ENCODE data around the gene EIF5B. TPM values are rescaled to one million over a fixed set of nuclear protein-coding genes. Genes with fewer than 3 reads are reported as not detected.

EIF5B gene
- total RNA-seq, 1 experiment from 2014 or later: 78.7 TPM

DNA sequence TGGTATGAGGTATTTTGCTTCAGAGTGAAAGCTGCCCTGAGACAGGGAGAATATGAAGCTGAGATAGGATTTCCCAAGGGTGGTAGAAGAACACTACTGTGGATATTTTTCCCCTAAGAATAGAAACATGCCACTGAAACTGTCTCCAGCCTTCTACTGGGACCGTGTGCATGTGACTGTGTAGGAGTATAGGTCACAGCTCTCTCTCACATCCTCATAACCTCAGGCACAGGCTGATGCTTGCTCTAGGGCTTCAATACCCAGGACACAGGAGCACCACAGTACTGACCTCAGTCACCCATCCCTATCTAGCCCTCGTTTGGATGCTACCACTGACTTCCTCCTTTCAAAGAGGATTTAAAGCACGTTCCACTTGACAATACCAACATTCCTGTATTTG lies 85.4 kb downstream of the EIF5B start:
- Histone ChIP-seq H3K36me3 (ENCODE audit: insufficient read depth, low read length, poor library complexity, severe bottlenecking) (peaks cover 29% of the 10 kb centered on the region), H3K4me3 (ENCODE audit: low read depth, low read length, poor library complexity, severe bottlenecking) (no peak overlapping the region), H3K27me3 (replicated peaks; ENCODE audit: insufficient read depth, low read depth, low read length, poor library complexity) (no peaks in the 10 kb centered on the region), H3K4me1 (ENCODE audit: insufficient read depth, low read length, poor library complexity, severe bottlenecking) (no peaks in the 10 kb centered on the region), H3K9me3 (ENCODE audit: low read depth, low read length, poor library complexity, severe bottlenecking) (no peaks in the 10 kb centered on the region), H3K27ac (ENCODE audit: low read depth, low read length, poor library complexity, severe bottlenecking) (no peak overlapping the region)
- DNase-seq (ENCODE audit: low spot score): no peak
- no TSS peak for BruUV-seq (replicated peaks)
- POLR2A ChIA-PET (ENCODE audit: low non-redundant PET): no interaction called here
- intact Hi-C loops (cut with micrococcal nuclease; ENCODE audit: unreplicated experiment): no loop called here
- TF ChIP-seq, protein P1, sequence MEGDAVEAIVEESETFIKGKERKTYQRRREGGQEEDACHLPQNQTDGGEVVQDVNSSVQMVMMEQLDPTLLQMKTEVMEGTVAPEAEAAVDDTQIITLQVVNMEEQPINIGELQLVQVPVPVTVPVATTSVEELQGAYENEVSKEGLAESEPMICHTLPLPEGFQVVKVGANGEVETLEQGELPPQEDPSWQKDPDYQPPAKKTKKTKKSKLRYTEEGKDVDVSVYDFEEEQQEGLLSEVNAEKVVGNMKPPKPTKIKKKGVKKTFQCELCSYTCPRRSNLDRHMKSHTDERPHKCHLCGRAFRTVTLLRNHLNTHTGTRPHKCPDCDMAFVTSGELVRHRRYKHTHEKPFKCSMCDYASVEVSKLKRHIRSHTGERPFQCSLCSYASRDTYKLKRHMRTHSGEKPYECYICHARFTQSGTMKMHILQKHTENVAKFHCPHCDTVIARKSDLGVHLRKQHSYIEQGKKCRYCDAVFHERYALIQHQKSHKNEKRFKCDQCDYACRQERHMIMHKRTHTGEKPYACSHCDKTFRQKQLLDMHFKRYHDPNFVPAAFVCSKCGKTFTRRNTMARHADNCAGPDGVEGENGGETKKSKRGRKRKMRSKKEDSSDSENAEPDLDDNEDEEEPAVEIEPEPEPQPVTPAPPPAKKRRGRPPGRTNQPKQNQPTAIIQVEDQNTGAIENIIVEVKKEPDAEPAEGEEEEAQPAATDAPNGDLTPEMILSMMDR (conservative IDR thresholded peaks at IDR 0.05; ENCODE audit: low read depth, low read length): no peak
- no peak for TF ChIP-seq EZH2 (IDR thresholded peaks at IDR 0.05; ENCODE audit: borderline replicate concordance, low read depth, low read length, poor library complexity, severe bottlenecking)
- CTCF ChIA-PET: no interaction called here

DNA sequence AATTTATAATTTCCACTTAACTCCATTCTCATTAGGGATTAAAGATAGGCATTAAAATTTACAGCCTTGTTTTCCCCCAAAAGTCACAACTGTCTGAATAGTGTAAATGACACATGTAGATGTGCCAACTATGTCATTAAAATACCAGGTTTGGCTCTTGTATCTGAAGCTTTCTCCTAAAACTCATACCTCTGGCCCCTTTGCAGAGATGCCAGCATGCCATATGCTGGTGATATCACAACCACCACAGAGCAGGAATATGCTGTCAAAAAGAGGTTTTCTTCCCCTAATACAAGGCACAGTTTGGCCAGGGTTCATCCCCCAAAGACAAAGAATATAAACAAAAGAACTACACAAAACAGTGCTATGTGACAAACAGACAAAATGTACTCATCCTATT lies 87.2 kb downstream of the EIF5B start:
- CTCF ChIA-PET: no interaction called here
- no peak for TF ChIP-seq EZH2 (IDR thresholded peaks at IDR 0.05; ENCODE audit: borderline replicate concordance, low read depth, low read length, poor library complexity, severe bottlenecking)
- TF ChIP-seq, protein P1 (conservative IDR thresholded peaks at IDR 0.05; ENCODE audit: low read depth, low read length): no peak
- DNase-seq (ENCODE audit: low spot score): no peak
- Histone ChIP-seq H3K4me3 (ENCODE audit: low read depth, low read length, poor library complexity, severe bottlenecking) (no peak overlapping the region), H3K9me3 (ENCODE audit: low read depth, low read length, poor library complexity, severe bottlenecking) (no peaks in the 10 kb centered on the region), H3K27ac (ENCODE audit: low read depth, low read length, poor library complexity, severe bottlenecking) (no peak overlapping the region), H3K27me3 (replicated peaks; ENCODE audit: insufficient read depth, low read depth, low read length, poor library complexity) (no peaks in the 10 kb centered on the region), H3K4me1 (ENCODE audit: insufficient read depth, low read length, poor library complexity, severe bottlenecking) (no peaks in the 10 kb centered on the region), H3K36me3 (ENCODE audit: insufficient read depth, low read length, poor library complexity, severe bottlenecking) (peaks cover 20% of the 10 kb centered on the region)
- POLR2A ChIA-PET (ENCODE audit: low non-redundant PET): no interaction called here
- intact Hi-C loops (cut with micrococcal nuclease; ENCODE audit: unreplicated experiment): no loop called here
- BruUV-seq (replicated peaks): no TSS peak

DNA sequence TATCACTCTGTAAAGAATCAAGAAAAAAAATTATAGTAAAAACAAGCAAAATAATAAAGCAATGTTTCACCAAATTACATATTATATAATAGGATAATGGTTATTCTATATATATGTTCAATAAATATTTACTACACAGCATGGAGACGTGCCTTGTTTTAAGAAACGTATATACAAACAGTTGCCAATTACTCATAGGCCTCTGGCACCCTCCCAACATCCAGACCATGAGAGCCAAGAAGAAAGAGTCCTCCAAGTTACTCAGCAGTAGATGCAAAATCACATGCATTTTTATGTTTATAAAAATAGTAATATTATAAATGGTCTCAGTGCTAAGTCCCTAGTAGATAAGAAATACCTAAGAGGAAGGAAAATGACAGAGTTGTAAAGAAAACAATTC lies 87.8 kb downstream of the EIF5B start:
- ChIA-PET POLR2A (ENCODE audit: low non-redundant PET) (no interaction called here), CTCF (no interaction called here)
- no TSS peak for BruUV-seq (replicated peaks)
- no peaks in the 10 kb centered on the region for H3K27me3 ChIP-seq (replicated peaks; ENCODE audit: insufficient read depth, low read depth, low read length, poor library complexity)
- no peaks in the 10 kb centered on the region for H3K4me1 ChIP-seq (ENCODE audit: insufficient read depth, low read length, poor library complexity, severe bottlenecking)
- TF ChIP-seq, protein P1 (conservative IDR thresholded peaks at IDR 0.05; ENCODE audit: low read depth, low read length): no peak
- TF ChIP-seq EZH2 (IDR thresholded peaks at IDR 0.05; ENCODE audit: borderline replicate concordance, low read depth, low read length, poor library complexity, severe bottlenecking): no peak
- H3K9me3 ChIP-seq (ENCODE audit: low read depth, low read length, poor library complexity, severe bottlenecking): no peaks in the 10 kb centered on the region
- H3K4me3 ChIP-seq (ENCODE audit: low read depth, low read length, poor library complexity, severe bottlenecking): no peak overlapping the region
- intact Hi-C loops (cut with micrococcal nuclease; ENCODE audit: unreplicated experiment): no loop called here
- peaks cover 20% of the 10 kb centered on the region for H3K36me3 ChIP-seq (ENCODE audit: insufficient read depth, low read length, poor library complexity, severe bottlenecking)
- no peak overlapping the region for H3K27ac ChIP-seq (ENCODE audit: low read depth, low read length, poor library complexity, severe bottlenecking)
- DNase-seq (ENCODE audit: low spot score): no peak
